ENCODE results near the gene NRXN3. TPM values are rescaled to one million over a fixed set of nuclear protein-coding genes. Genes with fewer than 3 reads are reported as not detected.
"Not testable (repeated sequence)": the region's sequence is repeated elsewhere in the genome, so short reads cannot be mapped to it uniquely, and the experiment has no call there.

Gene NRXN3
- total RNA-seq, 1 donor = 2.5 TPM

- no peaks in the 10 kb centered on the region for H3K27me3 ChIP-seq (ENCODE audit: insufficient read depth, low read length)
- H3K4me3 ChIP-seq (ENCODE audit: insufficient read depth, low read length) = no peak overlapping the region
- H3K4me1 ChIP-seq (ENCODE audit: insufficient read depth, low read length) = no peaks in the 10 kb centered on the region
- H3K9me3 ChIP-seq (ENCODE audit: low read depth, low read length) = no peaks in the 10 kb centered on the region
- H4K20me1 ChIP-seq (ENCODE audit: insufficient read depth, low read length) = no peaks in the 10 kb centered on the region
- no peak for TF ChIP-seq CTCF (IDR thresholded peaks at IDR 0.05; ENCODE audit: extremely low read depth, low read depth, low read length)
- no peak for DNase-seq (ENCODE audit: insufficient read length, low spot score, missing footprints)
- no peak overlapping the region for H3K4me2 ChIP-seq (ENCODE audit: insufficient read depth, low read length)
- no peak overlapping the region for H2AFZ ChIP-seq (ENCODE audit: low read length)
- H3K36me3 ChIP-seq (ENCODE audit: insufficient read depth, low read length) = no peaks in the 10 kb centered on the region
- H3K79me2 ChIP-seq (ENCODE audit: insufficient read depth, low read length) = no peaks in the 10 kb centered on the region
- H3K27ac ChIP-seq (ENCODE audit: low read depth, low read length) = no peak overlapping the region
Observed at GRCh38 chr14:78432046-78432445, 261.9 kb downstream of the NRXN3 start.

GRCh38 chr14:78437448-78437847, 267.3 kb downstream of the NRXN3 start:
- not testable (repeated sequence) for H3K4me2 ChIP-seq (ENCODE audit: insufficient read depth, low read length); H3K4me3 ChIP-seq (ENCODE audit: insufficient read depth, low read length); H3K9me3 ChIP-seq (ENCODE audit: low read depth, low read length); H3K36me3 ChIP-seq (ENCODE audit: insufficient read depth, low read length); H3K4me1 ChIP-seq (ENCODE audit: insufficient read depth, low read length); H2AFZ ChIP-seq (ENCODE audit: low read length); H3K27me3 ChIP-seq (ENCODE audit: insufficient read depth, low read length); H3K27ac ChIP-seq (ENCODE audit: low read depth, low read length); H3K79me2 ChIP-seq (ENCODE audit: insufficient read depth, low read length); H4K20me1 ChIP-seq (ENCODE audit: insufficient read depth, low read length); DNase-seq (ENCODE audit: insufficient read length, low spot score, missing footprints)

- no peak for DNase-seq (ENCODE audit: insufficient read length, low spot score, missing footprints)
- no peak overlapping the region for H2AFZ ChIP-seq (ENCODE audit: low read length)
- no peak for TF ChIP-seq CTCF (IDR thresholded peaks at IDR 0.05; ENCODE audit: extremely low read depth, low read depth, low read length)
- no peaks in the 10 kb centered on the region for H3K27me3 ChIP-seq (ENCODE audit: insufficient read depth, low read length)
- no peak overlapping the region for H3K4me3 ChIP-seq (ENCODE audit: insufficient read depth, low read length)
- H3K27ac ChIP-seq (ENCODE audit: low read depth, low read length) = no peak overlapping the region
- H3K79me2 ChIP-seq (ENCODE audit: insufficient read depth, low read length) = no peaks in the 10 kb centered on the region
- H3K36me3 ChIP-seq (ENCODE audit: insufficient read depth, low read length) = no peaks in the 10 kb centered on the region
- H3K9me3 ChIP-seq (ENCODE audit: low read depth, low read length) = no peaks in the 10 kb centered on the region
- H3K4me1 ChIP-seq (ENCODE audit: insufficient read depth, low read length) = no peaks in the 10 kb centered on the region
- no peaks in the 10 kb centered on the region for H4K20me1 ChIP-seq (ENCODE audit: insufficient read depth, low read length)
- no peak overlapping the region for H3K4me2 ChIP-seq (ENCODE audit: insufficient read depth, low read length)
Observed at GRCh38 chr14:78440356-78440894, 270.3 kb downstream of the NRXN3 start.

- DNase-seq (ENCODE audit: insufficient read length, low spot score, missing footprints) = no peak
- H3K4me1 ChIP-seq (ENCODE audit: insufficient read depth, low read length) = no peaks in the 10 kb centered on the region
- no peaks in the 10 kb centered on the region for H3K79me2 ChIP-seq (ENCODE audit: insufficient read depth, low read length)
- H3K27me3 ChIP-seq (ENCODE audit: insufficient read depth, low read length) = no peaks in the 10 kb centered on the region
- no peaks in the 10 kb centered on the region for H3K36me3 ChIP-seq (ENCODE audit: insufficient read depth, low read length)
- H2AFZ ChIP-seq (ENCODE audit: low read length) = no peak overlapping the region
- TF ChIP-seq CTCF (IDR thresholded peaks at IDR 0.05; ENCODE audit: extremely low read depth, low read depth, low read length) = no peak
- no peak overlapping the region for H3K4me3 ChIP-seq (ENCODE audit: insufficient read depth, low read length)
- no peaks in the 10 kb centered on the region for H3K9me3 ChIP-seq (ENCODE audit: low read depth, low read length)
- no peak overlapping the region for H3K27ac ChIP-seq (ENCODE audit: low read depth, low read length)
- no peaks in the 10 kb centered on the region for H4K20me1 ChIP-seq (ENCODE audit: insufficient read depth, low read length)
- H3K4me2 ChIP-seq (ENCODE audit: insufficient read depth, low read length) = no peak overlapping the region
Observed at GRCh38 chr14:78443834-78444233, 273.7 kb downstream of the NRXN3 start.

Data from osteoblast (primary cell).